VCaP (cell line): ENCODE results near the gene KCNH4.
A peak's percentile ranks its signal among the peaks of the same experiment; 100 is the strongest.

Experiments used
- H3K27ac ChIP-seq: fragments of 450-650 bp; 2 replicates; pipeline ENCODE4 v1.5.1; 2017
- TF ChIP-seq, protein P1 (sequence below): fragments of 450-650 bp; conservative IDR thresholded peaks from 2 replicates; pipeline ENCODE4 v1.5.1; 2017; ENCODE audit warnings: mild to moderate bottlenecking, moderate library complexity

The KCNH4 gene

DNA sequence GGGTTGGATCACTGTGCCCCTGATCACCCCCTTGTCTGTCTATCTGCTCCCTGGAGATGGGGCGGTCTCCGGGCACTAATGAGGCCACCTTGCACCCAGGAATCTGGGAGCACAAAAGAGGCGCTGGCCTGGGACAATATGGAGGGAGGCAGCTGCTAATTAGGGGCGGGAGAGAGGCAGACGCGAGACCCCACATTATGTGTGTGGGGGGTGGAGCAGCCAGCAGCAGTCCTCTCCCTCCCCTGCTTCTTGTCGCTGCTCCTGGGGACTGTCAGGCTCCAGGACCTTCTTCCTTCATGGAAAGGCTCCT lies 4.6 kb upstream of the KCNH4 start:
- TF ChIP-seq, protein P1, sequence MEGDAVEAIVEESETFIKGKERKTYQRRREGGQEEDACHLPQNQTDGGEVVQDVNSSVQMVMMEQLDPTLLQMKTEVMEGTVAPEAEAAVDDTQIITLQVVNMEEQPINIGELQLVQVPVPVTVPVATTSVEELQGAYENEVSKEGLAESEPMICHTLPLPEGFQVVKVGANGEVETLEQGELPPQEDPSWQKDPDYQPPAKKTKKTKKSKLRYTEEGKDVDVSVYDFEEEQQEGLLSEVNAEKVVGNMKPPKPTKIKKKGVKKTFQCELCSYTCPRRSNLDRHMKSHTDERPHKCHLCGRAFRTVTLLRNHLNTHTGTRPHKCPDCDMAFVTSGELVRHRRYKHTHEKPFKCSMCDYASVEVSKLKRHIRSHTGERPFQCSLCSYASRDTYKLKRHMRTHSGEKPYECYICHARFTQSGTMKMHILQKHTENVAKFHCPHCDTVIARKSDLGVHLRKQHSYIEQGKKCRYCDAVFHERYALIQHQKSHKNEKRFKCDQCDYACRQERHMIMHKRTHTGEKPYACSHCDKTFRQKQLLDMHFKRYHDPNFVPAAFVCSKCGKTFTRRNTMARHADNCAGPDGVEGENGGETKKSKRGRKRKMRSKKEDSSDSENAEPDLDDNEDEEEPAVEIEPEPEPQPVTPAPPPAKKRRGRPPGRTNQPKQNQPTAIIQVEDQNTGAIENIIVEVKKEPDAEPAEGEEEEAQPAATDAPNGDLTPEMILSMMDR, result no peak

DNA sequence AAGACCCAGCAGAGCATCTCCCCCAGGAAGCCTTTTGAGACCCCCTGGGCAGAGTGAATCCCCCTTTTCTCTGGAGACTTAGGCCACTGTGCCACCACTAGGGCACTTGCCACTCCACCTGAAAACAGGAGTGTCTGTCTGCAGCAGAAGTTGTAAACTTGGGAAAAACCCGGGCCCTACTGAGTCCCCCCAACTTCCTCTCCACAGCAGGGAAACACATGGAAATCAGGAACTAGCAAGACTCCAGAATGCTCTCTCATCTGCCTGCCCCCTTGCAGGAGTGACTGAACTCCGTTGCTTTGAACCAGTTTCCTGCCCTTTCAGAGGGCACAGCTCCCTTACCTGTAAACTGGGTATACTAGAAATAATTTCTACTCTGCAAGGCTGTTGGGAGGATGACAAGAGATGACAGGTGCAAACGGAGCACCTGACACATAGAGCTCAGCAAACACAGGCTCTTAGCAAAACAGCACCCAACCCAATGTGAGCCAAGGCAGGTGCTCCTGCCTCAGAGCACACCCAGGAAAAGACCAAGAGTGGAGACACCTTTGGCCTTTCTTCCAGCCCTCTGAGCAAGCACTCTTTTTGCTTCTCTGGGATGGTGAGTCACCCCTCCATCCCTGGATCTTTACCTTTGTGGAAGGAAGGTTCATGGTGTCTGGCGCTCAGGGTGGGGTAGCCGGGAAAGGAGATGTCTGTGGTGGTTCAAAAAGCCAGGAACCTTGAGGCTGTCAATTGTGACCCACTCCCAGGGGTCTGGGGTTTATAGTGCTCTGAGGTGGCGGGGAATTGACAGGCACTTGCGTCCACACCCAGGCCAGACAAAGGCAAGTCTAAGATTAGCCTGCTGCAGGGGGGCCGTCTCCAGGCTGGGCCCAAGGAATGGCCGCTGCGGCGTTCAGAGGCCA lies 4.0 kb upstream of the KCNH4 start, which contains the start of gene HCRT:
Gene HCRT (minus strand): TSS at position 740 of the 908 bp plus-strand sequence. CDS start 87 bp downstream, at position 653.
- TF ChIP-seq, protein P1, result no peak
- H3K27ac ChIP-seq, result peak within 1 kb of the TSS; percentile 20; the same call in 1 of the 2 replicates

More for the DNA sequence above, 4.6 kb upstream of the KCNH4 start:
- H3K27ac ChIP-seq, result no peak overlapping the region

DNA sequence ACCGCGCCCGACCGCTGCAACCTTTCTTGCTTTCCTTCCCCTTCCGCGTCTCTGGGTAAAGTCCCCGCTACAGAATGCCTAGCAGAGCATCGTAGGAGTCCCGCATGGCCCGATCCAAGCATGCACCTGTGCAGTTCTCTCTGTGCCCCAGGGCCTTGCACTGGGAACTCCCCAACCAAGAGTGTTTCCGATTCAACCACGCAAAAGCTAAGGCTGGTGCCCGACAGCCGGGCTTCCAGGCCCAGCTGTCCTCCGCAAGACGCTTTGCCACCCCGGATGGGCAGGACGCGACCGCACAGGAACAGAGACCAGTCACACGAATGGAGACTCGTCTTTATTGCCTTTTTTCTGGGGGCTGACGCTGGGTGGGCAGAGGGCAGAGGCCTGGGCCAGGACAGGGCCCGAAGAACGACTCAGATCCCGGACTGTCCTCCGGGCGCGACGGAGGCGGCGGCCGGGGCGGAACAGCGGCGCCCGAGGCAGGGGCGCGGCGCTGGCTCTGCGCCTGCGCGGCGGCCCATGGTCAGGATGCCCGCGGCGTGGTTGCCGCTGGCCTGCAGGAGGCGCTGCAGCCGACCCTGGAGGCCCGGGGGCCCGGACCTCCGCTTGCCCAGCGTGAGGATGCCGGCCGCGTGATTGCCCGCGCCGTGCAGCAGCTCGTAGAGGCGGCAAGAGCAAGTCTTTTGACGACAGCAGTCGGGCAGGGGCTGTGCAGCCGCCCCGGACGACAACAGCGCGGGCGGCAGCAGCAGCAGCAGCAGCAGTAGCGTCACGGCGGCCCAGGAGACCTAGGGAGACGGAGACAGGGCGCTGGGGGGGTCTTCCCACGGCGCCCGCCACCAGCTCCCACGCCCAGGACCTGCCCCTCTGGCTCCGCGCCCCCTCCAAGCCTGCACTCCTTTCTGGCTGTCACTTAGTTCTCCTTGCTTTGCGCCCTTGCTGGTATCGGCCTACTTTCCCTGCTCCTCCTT lies 3.1 kb upstream of the KCNH4 start:
- H3K27ac ChIP-seq, result peak overlapping the region; percentile 20; the same call in 1 of the 2 replicates
- TF ChIP-seq, protein P1, result peak; percentile 89

DNA sequence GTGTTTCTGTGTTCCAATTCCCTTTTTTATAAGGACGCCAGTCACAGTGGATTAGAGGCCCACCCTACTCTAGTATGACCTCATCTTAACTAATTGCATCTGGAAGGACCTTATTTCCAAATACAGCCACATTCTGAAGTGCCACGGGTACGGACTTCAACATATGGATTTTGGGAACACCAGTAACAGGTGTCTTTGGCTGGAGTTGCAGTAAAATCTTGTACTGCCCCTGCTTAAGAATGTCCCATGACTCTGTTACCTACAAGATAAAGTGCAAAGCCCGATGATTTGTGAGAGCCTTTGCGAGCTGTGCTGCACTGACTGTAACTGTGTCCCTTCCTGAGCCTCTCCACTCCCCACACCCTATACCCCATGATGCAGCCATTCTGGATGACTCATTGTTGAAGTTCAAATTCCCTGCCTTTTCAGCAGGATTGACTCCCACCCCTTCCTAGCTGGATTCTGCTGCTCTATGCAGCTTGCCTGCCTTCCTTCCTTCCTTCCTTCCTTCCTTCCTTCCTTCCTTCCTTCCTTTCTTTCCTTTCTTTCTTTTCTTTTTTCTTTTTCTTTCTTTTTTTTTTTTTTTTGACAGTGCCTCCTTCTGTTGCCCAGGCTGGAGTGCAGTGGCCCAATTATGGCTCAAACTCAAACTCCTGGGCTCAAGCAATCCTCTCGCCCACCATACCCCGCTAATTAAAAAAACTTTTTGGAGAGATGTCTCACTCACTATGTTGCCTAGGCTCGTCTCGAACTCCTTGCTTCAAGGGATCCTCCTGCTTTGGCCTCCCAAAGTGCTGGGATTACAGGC lies 2.2 kb upstream of the KCNH4 start:
- no peak overlapping the region; the same call in 1 of the 2 replicates for H3K27ac ChIP-seq
- TF ChIP-seq, protein P1, result no peak

DNA sequence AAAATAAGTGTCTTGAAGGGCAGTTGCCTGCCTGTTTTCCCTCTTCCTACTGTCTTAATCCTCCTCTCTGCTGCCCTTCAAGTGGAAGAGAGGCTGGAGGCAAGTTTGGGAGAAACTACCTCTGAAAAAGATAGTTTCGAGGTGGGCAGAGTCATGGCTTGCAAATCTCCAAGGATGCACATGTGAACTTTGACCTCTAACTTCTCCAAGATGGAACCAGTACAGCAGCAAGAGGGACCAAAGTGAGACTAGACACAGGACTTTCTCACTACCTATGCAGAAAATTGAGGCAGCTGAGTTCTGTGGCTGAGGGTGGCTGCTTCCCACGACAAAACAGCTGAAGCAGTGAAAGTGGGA lies 887 bp upstream of the KCNH4 start:
- H3K27ac ChIP-seq, result no peak overlapping the region
- TF ChIP-seq, protein P1, result no peak

DNA sequence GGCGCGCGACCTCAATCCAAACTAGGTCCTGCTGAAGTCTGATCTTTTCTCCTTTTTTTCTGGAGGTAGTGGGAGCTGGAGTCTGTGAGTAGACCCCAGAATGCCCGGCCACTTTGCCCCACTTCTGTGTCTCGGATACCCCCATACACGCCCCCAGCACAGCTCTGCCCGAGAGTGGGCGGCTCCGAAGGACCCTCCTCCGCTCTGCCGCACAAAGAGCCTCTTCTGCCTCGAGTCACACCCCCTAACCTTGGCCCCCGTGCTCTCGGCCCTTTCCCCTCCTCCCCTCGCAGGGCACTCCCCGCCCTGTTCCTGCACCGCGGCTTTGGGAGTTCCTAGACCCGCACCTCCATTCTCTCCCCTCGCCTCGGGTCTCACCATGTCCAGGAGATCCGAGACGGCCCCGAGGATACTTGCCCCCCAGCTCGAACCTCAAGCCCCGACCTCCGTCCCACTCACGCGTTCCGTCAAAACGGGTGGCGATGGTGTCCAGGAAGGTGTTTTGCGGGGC lies 476 bp downstream of the KCNH4 start:
- TF ChIP-seq, protein P1, result no peak

More for the DNA sequence above, 476 bp downstream of the KCNH4 start:
- peak overlapping the region; percentile 36; the same call in 1 of the 2 replicates for H3K27ac ChIP-seq
